ENCODE results near the gene NSD1.

- TF ChIP-seq POLR2A (IDR thresholded peaks at IDR 0.05) (no peak), CTCF (IDR thresholded peaks at IDR 0.05 in 4 of 5, conservative IDR thresholded peaks at IDR 0.05 in 1 of 5) (no peak)
Measured at GRCh38 chr5:177084175-177084574, 49.4 kb upstream of the NSD1 start.

All from gastrocnemius medialis (tissue), 4 donors.